ACHN (cell line): ENCODE results near the gene OGDH.

Experiments
- DNase-seq: peaks from one replicate; pipeline ENCODE4 v3.0.0-alpha.2; 2015
- in situ Hi-C: cut with HindIII; loops from 2 replicates; pipeline ENCODE4 v1.10.0; 2017; ENCODE audit warnings: low sequenced_read_pairs, low pct_ligation_motif_present, low pct_unique_long_range_greater_than_20kb

OGDH gene

DNA sequence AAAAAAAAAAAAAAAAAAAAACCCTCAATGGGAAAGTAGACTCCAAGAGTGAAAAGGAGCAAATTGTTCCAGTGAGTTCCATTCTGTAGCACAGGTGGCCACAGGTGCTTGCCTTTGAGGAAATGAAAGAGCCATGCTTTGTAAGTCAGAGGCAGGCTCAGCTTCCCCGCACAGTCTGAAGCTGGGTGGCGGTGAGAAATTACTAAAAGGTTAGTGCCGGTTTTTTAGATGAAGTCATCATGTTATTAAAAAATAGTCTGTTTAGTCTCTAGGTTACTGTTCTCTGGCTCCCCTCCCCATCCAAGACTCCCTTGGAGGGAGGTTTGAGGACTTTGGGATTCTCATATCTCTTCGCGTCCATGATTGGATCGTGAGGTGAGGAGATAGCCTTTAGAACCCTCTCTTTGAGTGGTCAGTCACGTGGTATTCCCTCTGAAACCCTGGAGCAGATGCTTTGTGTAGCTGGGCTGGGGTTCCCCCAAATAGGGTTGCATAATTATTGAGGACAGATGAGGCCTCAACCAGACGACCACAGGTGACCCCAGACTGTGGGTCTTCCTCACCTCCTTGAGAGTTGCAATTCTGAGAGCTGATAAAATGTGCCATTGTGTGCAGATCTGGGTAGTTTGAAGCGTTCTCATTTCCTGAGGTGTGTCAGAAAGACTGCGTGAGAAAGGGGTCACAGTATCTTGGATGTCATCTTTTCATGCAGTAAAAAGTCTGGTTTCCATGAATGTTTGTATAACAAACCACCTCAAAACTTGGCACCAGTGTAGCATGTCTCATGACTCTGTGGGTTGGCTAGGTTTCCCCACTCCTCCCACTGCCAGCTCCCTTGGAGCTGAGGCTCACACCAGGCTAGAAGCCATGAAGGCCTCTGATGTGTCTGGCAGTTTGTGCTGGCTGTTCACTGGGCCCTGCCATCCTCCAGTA, 27.1 kb downstream of the OGDH start:
- in situ Hi-C loops = no loop called here
- DNase-seq = peak; percentile 74

DNA sequence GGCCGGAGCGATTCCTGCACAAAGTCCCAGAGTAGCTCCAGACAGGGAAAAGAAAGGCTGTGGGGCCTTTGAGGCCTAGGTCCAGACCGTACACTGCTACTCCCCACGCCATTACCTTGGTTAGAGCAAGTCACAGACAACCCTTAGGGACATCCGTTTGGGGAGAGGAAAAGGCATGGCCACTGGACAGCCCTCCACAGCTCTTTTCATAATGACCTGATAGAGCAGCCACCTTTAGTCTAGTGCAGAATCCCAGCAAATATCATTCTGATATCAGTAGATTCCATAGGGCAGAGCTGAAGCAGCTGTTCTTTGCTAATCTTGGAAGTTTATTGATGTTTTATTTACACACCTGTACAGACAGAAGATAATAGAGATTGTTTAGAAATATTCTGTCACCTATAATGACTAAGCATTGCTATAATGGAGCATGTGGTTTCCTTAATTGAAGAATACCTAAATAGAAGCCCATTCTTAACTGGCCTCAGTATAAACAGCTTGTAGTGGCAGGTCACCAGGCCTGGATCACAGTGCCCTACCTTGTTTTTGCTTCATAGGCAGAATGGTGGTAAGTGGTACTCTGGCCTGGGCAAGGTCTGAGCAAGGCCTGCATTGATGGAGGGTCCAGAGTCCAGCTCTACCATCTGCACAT, 27.9 kb downstream of the OGDH start:
- in situ Hi-C loops = no loop called here
- no peak for DNase-seq

DNA sequence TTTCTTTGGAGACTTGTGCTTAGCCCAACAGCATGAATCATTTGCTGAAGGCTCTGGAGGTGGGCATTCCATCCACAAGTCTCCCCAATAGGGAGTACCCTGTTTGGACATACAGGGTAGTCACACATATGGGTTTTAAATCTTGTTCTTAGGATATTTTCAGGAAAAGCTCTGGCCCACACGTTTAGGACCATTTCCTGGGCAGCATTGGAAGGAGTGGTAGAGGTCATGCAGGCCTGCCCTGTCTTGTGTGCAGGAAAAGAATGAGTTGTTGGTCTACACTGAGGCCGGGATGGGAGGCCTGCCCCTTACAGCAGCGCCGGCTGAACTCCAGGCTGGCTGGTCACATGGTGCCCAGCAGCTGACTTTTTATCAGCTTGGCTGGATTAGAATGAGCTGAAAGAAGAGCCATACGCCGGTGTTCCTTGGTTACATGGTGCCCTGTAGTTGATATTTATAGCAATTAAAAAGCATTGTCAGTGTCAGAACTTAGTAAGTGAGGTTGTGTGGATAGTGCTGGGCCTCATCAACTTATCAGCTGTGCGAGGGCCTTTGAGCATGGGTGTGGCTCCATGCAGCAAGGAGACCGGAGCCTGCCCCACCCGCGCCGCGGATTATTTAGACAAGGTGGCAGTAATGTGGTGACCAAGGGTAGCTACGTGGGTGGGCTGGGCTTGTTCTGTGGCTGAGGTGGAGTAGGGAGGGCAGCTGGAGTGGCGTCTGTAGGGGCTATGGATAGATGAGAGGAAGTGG, 28.6 kb downstream of the OGDH start:
- in situ Hi-C loops = no loop called here
- DNase-seq = no peak

DNA sequence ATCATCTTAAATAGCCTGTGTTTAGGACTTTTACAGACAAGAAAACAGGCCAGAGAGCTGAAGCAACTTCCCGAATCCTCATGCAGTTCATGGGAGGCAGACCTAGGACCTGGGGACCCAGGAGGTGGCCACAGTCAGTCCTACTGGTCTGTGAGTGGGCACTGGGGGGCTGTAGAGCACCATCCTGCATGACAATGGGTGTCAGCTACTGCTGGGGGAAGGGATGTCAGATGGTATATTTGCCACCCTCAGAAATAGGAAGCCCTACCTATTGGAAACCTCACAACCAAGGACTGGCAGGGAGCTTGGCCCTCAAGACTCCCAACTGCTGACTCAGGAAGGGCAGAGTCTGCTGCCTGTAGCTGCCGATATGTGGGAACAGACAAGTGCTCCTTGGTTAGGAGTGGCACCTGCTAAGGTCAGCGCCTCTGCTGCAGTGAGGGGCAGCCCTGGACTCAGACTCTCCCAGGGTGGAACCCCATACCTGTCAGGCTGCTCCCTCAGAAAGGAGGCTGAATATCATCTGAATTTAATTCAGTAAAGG, 29.7 kb downstream of the OGDH start:
- no peak for DNase-seq
- in situ Hi-C loops = no loop called here

DNA sequence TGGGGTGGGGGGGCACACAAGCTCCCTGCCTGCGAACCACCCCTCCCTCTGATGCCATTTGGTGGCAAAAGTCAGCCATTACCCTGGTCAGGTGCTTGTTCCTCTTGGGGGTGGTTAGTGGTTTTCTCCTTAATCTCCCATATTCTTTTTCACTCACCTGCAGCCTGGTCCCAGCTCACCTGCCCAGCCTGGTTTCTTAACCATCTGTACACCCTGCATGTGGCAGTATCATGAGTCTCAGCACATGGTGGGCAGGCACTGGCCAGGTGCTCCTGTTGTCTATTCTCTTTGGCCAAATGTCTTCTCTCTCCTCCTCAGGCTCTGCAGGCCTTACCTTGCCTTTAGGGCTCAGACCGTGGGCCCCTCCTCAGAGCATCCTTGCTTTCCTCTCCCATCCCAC, 30.5 kb downstream of the OGDH start:
- in situ Hi-C loops = no loop called here
- no peak for DNase-seq

DNA sequence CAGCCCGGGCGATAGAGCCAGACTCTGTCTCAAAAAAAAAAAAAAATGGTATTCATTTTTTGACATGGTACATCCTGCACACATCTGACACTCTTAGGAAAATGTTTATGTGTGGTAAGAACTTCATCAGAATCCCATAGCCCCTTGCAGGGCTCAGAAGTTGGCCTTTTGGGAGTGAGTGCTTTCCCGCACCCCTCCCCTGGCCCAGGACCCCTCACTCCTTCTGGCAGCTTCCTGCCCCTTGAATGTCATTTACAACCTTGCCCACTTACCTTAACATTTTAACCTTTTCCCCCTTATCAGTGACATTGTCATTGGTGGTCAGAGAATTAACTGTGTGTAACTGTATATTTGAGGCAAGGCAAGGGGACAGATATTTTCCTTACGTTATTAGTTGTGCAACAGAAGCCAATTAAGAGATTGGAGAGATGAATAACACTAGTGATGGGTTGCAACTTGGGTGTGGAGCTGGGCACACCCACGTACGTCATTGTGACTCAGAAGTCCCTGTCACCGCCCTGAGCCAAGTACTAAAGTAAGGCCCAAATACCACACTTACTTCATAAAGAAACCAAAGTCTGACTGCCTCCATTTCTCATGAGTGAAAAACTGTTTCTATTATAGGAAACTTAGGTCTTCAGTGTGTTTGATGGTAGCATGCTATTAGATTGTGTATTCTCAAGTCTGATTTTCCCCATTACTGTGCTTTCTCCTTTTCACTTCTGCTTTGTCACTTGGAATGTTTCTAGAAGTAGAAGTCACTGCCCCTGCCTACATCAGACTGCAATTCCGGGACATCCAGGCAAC, 31.6 kb downstream of the OGDH start:
- DNase-seq = no peak
- in situ Hi-C loops = no loop called here

DNA sequence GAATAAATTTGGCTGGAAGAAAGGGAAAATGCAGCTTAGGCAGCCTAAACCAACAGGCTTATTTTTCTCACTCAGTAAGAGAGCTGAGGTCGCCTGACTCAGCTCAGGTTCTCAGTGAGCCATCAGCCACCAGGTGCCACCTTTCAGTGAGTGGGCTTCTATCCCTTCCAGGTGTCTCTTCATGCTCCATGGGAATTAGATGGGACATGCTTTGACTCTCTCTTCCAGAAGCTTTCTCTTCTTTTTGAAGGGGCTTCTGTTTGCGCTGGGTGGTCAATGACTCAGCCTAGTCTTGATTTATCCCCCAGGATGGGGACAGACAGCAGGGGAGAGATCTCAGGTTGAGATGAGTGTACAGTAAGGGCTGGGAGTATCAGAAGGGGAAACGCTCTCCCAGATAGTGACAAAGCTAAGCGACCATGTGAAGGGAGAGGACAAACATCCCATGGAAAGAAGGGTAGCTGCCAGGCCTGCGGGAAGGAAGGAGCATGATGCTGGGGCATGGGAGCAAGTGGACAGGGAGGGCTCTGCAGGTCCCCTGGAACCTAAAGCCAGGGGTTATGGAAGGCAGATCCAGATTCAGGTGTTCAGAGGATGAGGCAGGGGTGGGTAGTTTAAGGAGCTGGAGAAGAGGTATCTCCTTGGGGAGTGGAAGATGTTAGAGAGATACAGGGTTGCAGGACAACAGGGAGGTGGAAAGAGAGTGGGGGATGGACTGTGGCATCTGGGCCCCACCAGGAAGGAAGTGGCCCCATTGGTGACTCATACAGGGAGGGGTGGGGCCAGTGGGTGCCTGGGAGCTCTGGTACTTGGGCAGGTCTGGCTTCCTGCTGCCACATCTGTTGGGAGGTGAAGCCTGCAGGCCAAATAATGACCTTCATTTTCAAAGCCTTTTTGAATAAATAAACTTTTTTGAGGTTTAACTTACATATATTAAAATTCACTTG, 32.5 kb downstream of the OGDH start:
- DNase-seq = peak; percentile 67
- in situ Hi-C loops = no loop called here

DNA sequence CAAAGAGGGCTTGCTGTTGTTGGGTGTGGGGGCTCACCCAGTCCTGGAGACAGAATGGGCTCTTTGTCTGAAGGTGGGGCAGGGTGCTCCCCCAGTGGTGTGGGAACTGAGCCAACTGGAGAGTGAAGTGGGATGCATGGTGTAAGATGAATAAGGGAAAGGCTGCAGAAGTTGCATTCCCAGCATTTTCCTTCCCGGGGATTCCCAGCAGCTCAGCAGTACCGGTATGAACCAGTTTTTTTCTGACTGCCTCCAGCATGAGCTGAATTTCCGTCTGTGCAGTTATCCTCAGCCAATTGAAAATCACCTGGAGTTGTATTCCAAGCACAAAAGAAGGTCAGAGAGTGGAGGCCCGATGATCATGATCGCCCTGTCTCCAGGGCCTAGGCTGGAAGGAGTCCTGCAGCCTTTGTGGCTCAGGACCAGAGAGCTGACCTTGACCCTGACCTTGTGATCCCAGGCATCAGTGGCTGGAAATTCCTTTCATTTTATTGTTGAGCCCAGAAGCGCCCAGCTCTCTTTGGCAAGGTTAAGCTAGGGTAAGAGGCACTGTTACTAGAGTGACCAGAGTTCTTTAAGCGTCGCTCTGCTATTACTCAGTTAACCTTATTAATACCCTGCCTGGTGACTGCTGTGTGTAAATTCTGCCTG, 33.4 kb downstream of the OGDH start:
- in situ Hi-C loops = no loop called here
- DNase-seq = peak; percentile 55

DNA sequence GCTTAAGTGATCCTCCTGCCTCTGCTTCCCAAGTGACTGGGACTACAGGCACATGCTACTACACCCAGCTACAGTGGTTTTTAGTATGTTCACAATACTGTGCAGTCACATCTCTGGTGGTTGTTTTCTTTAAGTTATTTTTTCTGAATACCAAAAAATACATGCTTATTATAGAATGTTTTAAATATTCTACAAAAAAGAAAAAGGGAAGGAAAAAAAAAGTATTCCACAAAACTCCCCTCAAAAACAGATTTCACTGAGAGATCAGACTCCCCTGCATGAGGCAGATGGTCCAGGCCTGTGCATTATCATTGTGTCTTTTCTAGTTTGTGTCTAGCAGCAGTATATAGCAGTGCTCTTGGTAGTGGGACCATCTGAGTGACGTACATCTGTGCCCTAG, 36.8 kb downstream of the OGDH start:
- DNase-seq = no peak
- in situ Hi-C loops = no loop called here

DNA sequence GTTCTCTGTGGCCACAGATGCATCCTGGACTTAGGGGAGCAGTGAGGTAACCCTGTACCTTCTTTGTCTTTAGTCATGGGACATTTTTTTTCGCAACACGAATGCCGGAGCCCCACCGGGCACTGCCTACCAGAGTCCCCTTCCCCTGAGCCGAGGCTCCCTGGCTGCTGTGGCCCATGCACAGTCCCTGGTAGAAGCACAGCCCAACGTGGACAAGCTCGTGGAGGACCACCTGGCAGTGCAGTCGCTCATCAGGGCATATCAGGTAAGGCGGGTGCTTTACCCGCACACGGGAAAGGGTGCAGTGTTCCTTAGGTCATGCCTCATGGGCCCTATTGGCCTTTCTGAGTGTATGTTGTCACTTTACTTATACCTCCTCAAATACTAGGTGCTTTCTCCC, 38.8 kb downstream of the OGDH start:
- no peak for DNase-seq
- in situ Hi-C loops = no loop called here

DNA sequence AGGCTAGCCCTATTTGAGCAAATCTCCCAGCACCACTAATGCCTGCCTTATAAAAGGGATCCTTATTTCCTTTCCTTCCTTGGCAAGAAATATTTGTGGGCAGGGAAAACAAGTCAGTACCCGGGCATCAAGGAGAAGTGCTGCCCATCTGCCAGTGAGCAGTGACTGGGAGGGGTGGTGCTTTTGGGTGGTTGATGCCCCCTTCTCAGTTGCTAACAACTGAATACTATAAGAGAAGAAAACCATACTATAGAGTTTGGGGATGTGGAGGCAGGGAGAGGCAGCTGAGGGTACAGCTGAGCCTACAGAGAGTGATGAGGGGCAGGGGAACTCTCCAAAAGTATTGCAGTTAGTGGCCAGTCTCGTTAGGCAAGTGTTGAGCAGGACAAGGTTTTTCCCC, 39.3 kb downstream of the OGDH start:
- in situ Hi-C loops = no loop called here
- DNase-seq = no peak

DNA sequence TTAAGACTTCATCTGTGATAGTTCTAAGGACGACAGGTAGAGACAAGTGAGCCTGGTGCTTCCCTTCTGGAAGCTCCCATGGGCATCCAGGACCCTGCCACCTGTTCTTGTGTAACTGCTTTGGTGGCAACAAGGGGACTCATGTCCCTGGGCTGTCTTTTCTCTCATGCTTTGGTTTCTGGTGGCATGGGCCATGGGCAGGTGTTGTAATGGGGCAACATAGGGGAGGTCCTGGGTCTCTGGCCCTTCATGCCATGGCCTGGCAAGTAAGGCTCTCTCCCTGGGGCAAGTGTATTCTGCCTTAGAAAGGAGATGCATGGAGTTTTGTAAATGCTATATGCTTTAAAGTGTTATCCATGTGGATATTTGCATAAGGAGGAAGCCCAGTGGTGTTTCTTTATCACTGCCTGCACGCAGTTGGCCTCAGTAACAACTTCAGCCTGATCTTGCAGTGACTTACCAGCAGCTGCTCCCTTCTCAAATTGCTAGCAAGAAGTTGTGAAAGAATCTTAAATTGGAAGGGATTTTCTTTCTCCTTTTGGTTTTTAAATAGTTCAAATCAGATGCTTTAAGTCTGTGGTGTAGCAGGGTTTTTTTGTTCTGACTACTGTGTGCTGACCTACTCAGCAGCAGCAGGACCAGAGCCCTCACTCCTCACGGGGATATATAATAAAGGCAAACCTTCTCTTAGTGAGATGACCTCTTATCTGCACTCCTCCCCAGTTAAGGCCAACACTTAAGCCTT, 39.9 kb downstream of the OGDH start:
- no peak for DNase-seq
- in situ Hi-C loops = no loop called here

DNA sequence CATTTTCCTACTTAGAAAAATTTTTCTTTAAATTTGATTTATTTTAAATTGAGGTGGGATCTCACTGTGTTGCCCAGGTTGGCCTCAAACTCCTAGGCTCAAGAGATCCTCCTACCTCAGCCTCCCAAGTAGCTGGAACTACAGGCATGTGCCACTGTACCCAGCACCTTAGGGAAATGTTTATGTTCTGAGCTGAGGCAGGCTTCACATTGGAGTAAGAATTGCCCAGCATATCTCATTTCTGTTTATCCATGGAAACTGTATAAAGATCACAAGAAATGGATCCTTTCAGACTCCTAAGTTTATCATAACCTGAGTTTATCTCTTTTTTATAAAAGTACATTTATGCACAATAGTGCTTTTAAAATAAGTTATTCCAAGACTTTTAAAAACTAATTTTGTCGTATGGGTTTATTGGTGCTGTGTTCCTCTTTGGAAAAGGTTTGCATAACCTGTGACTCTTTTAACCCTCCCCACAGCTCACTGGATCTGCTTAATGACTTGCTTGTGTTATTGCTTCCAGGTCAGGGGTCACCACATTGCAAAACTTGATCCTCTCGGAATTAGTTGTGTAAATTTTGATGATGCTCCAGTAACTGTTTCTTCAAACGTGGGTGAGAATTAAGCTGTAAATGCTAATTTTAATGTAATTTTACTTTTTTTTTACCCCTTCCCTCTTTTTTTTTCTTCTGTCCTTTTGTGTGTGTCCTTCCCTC, 40.7 kb downstream of the OGDH start:
- no peak for DNase-seq
- in situ Hi-C loops = no loop called here

DNA sequence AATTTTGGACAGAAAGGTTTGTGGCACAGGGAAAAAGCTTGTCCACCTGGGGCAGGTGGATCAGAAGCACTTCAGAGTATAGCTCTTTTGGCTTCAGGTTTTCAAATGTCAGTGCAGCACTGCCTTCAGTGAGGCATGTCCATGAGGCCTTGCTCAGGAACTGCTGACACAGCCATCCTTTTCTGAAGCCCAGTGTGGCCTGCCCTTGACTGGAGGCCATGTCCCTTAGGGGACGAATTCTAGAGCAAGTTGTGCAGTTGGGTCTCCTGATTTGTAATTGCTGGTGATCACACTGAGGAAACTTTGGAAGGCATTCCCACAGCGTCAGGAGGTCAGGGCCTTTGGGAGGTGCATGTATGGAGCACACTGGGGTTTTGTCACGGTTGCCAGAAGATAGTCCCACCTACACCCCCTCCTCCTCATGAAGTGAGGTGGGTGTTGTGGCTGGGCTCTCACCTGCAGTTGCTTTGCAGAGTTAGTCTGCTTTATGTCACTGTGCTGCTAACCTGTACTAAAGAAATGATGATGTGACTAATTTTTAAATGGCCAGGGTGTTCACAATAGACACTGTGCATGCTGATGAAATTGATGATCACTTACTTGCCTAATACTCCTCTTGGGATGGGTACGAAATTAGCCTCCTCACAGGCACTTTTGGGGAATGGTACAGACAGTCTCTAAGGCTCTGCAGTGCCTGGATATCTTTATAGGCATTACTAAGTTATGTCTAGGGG, 41.7 kb downstream of the OGDH start:
- in situ Hi-C loops = no loop called here
- no peak for DNase-seq

DNA sequence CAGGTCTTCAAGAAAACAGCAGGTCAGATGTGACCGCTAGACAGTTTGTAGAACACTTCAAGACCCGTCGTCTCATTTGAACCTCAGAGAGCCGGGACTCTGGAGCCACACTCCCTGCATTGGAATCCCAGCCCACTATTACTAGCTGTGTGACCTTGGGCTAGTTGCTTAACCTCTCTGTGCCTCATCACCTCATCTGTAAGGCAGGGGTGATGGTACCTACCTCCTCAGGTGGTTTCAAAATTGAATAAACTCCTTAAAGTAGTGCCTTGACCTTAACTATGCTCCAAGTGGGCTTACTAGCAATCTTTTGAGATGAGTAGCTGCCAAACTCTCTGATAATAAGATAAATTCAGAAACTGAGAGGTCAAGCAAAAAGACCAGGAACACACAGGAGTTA, 43.8 kb downstream of the OGDH start:
- no peak for DNase-seq
- in situ Hi-C loops = no loop called here
